Caco-2 (cell line): ENCODE results near the gene RCSD1. TPM values are rescaled to one million over a fixed set of nuclear protein-coding genes. Genes with fewer than 3 reads are reported as not detected.

ENCODE experiments used
- BruUV-seq: library from RNA; stranded (reverse); fragments of 400-500 nt; replicated peaks from 2 replicates; lab custom pipeline; 2021; lab: Mats Ljungman, UMichigan
- CTCF ChIA-PET: fragments of 300-600 bp; sonication (Branson Sonifier 250); formaldehyde crosslinking; loops from one replicate; lab custom pipeline; 2022; ENCODE audit warnings: antibody characterized with exemption; lab: Charles Lee
- POLR2A ChIA-PET: fragments of 300-600 bp; sonication (Branson Sonifier 250); formaldehyde crosslinking; loops from one replicate; lab custom pipeline; 2022; ENCODE audit warnings: antibody characterized with exemption; lab: Charles Lee
- DNase-seq, 2 experiments: peaks; one replicate each; pipeline versions ENCODE4 v3.0.0 to v3.0.0-alpha.2; 2020 to 2022
- H3K27me3 ChIP-seq: replicated peaks from 2 replicates; pipeline ENCODE4 v1.6.0; 2011; ENCODE audit warnings: low read length; ENCODE audit not compliant: control insufficient read depth, insufficient read depth
- H3K36me3 ChIP-seq: 2 replicates; pipeline ENCODE4 v1.5.1; 2011; ENCODE audit warnings: low read length; ENCODE audit not compliant: control insufficient read depth, insufficient read depth
- H3K4me1 ChIP-seq: fragments of 250-450 bp; sonication (Bioruptor Pico); 2 replicates; pipeline ENCODE4 v1.5.1; 2020; ENCODE audit warnings: mild to moderate bottlenecking
- H3K4me3 ChIP-seq: 2 replicates; pipeline ENCODE4 v1.5.1; 2011; ENCODE audit warnings: low read depth, mild to moderate bottlenecking, control low read depth, low read length
- H3K9me3 ChIP-seq: fragments of 250-450 bp; sonication (Bioruptor Pico); 2 replicates; pipeline ENCODE4 v1.5.1; 2020; ENCODE audit warnings: mild to moderate bottlenecking, moderate library complexity
- H3K27ac Mint-ChIP-seq: one replicate; pipeline ENCODE4 v1.8.0; 2022; ENCODE audit warnings: mixed read lengths; ENCODE audit not compliant: unreplicated experiment
- H3K27me3 Mint-ChIP-seq: one replicate; pipeline ENCODE4 v1.8.0; 2022; ENCODE audit warnings: mixed read lengths; ENCODE audit not compliant: insufficient read depth, unreplicated experiment
- H3K36me3 Mint-ChIP-seq: one replicate; pipeline ENCODE4 v1.8.0; 2022; ENCODE audit warnings: mild to moderate bottlenecking, mixed read lengths; ENCODE audit not compliant: insufficient read depth, unreplicated experiment
- H3K4me1 Mint-ChIP-seq: one replicate; pipeline ENCODE4 v1.8.0; 2022; ENCODE audit warnings: low read depth, mixed read lengths; ENCODE audit not compliant: unreplicated experiment
- H3K4me3 Mint-ChIP-seq: one replicate; pipeline ENCODE4 v1.8.0; 2022; ENCODE audit warnings: mild to moderate bottlenecking, moderate library complexity, mixed read lengths; ENCODE audit not compliant: unreplicated experiment
- H3K9me3 Mint-ChIP-seq: one replicate; pipeline ENCODE4 v1.8.0; 2022; ENCODE audit warnings: mixed read lengths; ENCODE audit not compliant: unreplicated experiment
- CTCF ChIP-seq, 2 experiments: fragments of 200-600 bp in 1 of 2; IDR thresholded peaks; 1 replicate in 1 of 2; 2 replicates in 1 of 2; pipeline versions ENCODE4 v1.5.1 to v1.8.0; 2011 to 2022; ENCODE audit warnings: antibody characterized with exemption in 1 of 2, control low read depth in 1 of 2, inconsistent platforms in 1 of 2, low read depth in 1 of 2, low read length in 1 of 2, mild to moderate bottlenecking in 1 of 2, moderate library complexity in 1 of 2; ENCODE audit not compliant: insufficient read depth in 1 of 2, severe bottlenecking in 1 of 2, unreplicated experiment in 1 of 2
- intact Hi-C: fragments of 100-400 bp; cut with micrococcal nuclease; formaldehyde crosslinking; loops from one replicate; pipeline ENCODE4 v1.10.0; 2022; ENCODE audit not compliant: unreplicated experiment
- total RNA-seq: library from RNA; stranded (reverse); gene quantifications from 2 replicates; pipeline ENCODE4 v1.2.3, GENCODE V29; 2022

RCSD1 gene
- total RNA-seq, 1 experiment from 2014 or later: not detected

DNA sequence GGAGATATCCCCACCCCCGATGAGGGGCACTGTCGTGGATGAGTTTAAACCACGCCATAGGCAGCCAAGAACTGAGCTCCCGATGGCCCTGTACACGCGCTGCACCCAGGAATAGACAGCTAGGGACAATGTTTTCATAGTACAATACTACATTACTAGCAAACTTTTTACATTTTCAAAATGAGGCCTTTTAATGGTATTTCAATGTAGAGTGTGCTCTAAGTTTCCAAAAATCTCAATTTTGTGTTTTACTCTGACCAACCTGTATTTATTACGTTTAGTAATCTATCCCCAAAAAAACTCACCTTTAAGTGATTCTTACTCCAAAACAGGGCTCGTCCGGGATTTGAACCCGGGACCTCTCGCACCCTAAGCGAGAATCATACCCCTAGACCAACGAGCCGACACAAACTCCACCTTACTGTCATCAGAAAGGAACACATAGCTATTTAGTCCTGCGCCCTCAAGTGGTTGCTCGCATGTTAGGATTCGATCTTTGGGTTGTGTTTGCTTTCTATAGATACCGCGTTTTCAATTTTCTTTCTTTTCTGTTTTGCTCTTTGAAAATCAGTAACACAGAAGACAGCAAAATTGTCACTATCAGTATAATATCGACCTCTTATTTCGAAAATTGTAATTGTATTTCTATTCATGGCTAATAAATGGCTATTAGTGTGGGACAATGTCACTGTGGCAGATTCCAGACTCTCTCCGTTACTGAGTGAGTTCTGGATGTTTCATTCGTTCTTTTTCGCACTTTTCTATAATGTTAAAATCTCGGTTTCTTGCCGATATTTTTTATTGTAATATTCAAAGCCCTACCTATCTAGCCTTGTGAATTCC, 85.3 kb downstream of the RCSD1 start:
- Mint-ChIP-seq H3K36me3 (peaks cover 33% of the 10 kb centered on the region), H3K4me1 (peaks cover 32% of the 10 kb centered on the region), H3K4me3 (peak overlapping the region; percentile 83), H3K9me3 (no peaks in the 10 kb centered on the region), H3K27ac (peak overlapping the region; percentile 98), H3K27me3 (peaks cover 8% of the 10 kb centered on the region)
- CTCF ChIA-PET: no interaction called here
- Histone ChIP-seq H3K4me1 (peaks cover 34% of the 10 kb centered on the region), H3K4me3 (peak overlapping the region; percentile 93), H3K36me3 (no peaks in the 10 kb centered on the region), H3K27me3 (no peaks in the 10 kb centered on the region), H3K9me3 (no peaks in the 10 kb centered on the region)
- TF ChIP-seq CTCF (IDR thresholded peaks at IDR 0.05; ENCODE audit: insufficient read depth in 1 of 2, low read depth in 1 of 2, low read length in 1 of 2, severe bottlenecking in 1 of 2, unreplicated experiment in 1 of 2): peak; percentile 81 to 89
- no TSS peak for BruUV-seq
- POLR2A ChIA-PET: interaction anchor here (1.3 kb wide), 1 partner anchor 221 kb away, joined by 5 read pairs; the partner anchor contains the start of genes DCAF6 and MPC2
- DNase-seq: peak; percentile 84 to 89
- intact Hi-C loops: loop anchor here (1.0 to 2.0 kb wide), 3 partner anchors 88 to 221 kb away; partner anchors contain the start of genes DCAF6 and MPC2

DNA sequence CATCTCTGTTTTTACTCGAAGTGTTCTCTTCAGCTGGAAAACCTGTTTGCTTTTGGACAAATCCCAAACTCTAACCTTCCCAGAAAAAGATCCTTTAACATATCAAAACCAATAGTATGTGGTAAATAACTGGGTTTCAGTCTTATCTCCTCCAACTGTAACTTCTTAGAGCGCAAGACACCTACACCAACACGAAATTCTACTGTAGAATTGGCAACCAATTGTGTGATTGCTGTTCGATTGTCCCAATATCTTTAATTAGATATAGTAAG, 85.9 kb downstream of the RCSD1 start:
- H3K4me1 Mint-ChIP-seq: peaks cover 37% of the 10 kb centered on the region
- CTCF ChIA-PET: interaction anchor here (0.7 to 1.0 kb wide), 4 partner anchors 8 to 445 kb away, joined by 3 to 5 read pairs (median 3); no protein-coding TSS in a partner anchor
- H3K27me3 Mint-ChIP-seq: peaks cover 8% of the 10 kb centered on the region
- intact Hi-C loops: loop anchor here (1.0 to 2.0 kb wide), 3 partner anchors 87 to 221 kb away; partner anchors contain the start of genes DCAF6 and MPC2
- H3K4me3 Mint-ChIP-seq: peak overlapping the region; percentile 83
- Histone ChIP-seq H3K4me3 (peak overlapping the region; percentile 93), H3K27me3 (no peaks in the 10 kb centered on the region), H3K36me3 (no peaks in the 10 kb centered on the region), H3K4me1 (peaks cover 39% of the 10 kb centered on the region), H3K9me3 (no peaks in the 10 kb centered on the region)
- POLR2A ChIA-PET: no interaction called here
- BruUV-seq: TSS peak; percentile 5
- no peak for DNase-seq
- H3K36me3 Mint-ChIP-seq: peaks cover 35% of the 10 kb centered on the region
- H3K9me3 Mint-ChIP-seq: no peaks in the 10 kb centered on the region
- no peak for TF ChIP-seq CTCF (IDR thresholded peaks at IDR 0.05; ENCODE audit: insufficient read depth in 1 of 2, low read depth in 1 of 2, low read length in 1 of 2, severe bottlenecking in 1 of 2, unreplicated experiment in 1 of 2)
- peak overlapping the region; percentile 98 for H3K27ac Mint-ChIP-seq

DNA sequence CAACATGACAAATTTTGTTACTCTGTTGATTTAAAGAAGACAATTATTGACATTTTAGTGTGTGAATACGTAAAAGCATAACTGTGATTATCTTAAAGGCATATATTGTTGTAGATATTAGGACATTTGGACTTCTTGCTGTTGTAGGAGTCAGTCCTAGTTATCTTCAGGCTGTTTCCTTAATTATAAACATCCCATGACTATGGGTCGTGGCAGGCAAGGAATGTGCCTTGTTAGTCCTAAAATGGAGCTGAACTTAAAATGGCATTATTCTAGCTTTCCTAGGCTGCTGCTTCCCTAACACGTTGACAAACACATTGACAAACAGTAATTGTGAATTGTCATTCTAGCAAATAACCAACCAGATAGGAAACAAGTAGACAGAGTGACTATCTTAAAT, 87.3 kb downstream of the RCSD1 start:
- BruUV-seq: no TSS peak
- intact Hi-C loops: no loop called here

More for the DNA sequence above, 87.3 kb downstream of the RCSD1 start:
- H3K4me1 ChIP-seq: peaks cover 40% of the 10 kb centered on the region
- H3K9me3 ChIP-seq: no peaks in the 10 kb centered on the region
- TF ChIP-seq CTCF (IDR thresholded peaks at IDR 0.05; ENCODE audit: insufficient read depth in 1 of 2, low read depth in 1 of 2, low read length in 1 of 2, severe bottlenecking in 1 of 2, unreplicated experiment in 1 of 2): no peak
- peaks cover 8% of the 10 kb centered on the region for H3K27me3 Mint-ChIP-seq
- H3K4me1 Mint-ChIP-seq: peaks cover 39% of the 10 kb centered on the region
- H3K36me3 ChIP-seq: no peaks in the 10 kb centered on the region
- no peak overlapping the region for H3K4me3 ChIP-seq
- no peaks in the 10 kb centered on the region for H3K9me3 Mint-ChIP-seq
- no peaks in the 10 kb centered on the region for H3K27me3 ChIP-seq
- POLR2A ChIA-PET: no interaction called here
- peaks cover 46% of the 10 kb centered on the region for H3K36me3 Mint-ChIP-seq
- H3K27ac Mint-ChIP-seq: peak overlapping the region; percentile 85
- CTCF ChIA-PET: interaction anchor here (0.6 kb wide), 1 partner anchor 155 kb away, joined by 3 read pairs; no protein-coding TSS in a partner anchor
- DNase-seq: no peak
- peak overlapping the region; percentile 83 for H3K4me3 Mint-ChIP-seq
